ENCODE data around the gene ABHD6. TPM values are rescaled to one million over a fixed set of nuclear protein-coding genes. Genes with fewer than 3 reads are reported as not detected.

Gene ABHD6
- total RNA-seq, 1 donor from 2014 or later: 7.4 TPM

DNA sequence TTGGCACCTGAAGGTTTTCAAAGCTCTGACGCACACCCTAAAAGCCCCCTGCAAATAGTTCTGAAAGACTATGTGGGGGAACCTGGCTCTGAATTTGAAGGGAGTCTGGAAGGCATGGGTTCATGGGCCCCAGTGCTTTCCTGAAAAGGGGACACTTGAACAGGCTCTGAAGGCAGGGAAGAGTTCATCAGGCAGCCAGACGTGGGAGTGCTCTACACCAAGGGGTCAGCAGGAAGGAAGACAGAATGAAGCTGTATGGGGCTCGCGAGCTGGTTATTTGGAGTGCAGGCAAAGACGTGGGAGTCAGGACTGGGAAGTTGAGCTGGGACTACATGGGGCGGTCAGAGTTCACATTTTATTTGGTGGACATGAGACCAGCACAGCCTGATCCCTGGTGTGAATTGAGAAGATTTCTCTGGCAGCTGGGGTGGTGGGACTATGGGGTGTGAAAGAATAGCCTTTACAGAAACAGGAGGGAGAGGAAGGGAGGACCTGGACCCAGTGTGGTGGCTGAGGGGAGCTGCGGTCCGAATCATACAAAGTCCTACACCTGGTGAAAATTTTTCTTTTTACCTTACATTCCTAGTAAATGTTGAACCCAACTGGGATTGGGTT is 12.6 kb downstream of the ABHD6 start:
- Mint-ChIP-seq H3K9me3 (ENCODE audit: unreplicated experiment) (no peaks in the 10 kb centered on the region), H3K27me3 (ENCODE audit: unreplicated experiment) (no peaks in the 10 kb centered on the region), H3K27ac (ENCODE audit: unreplicated experiment) (no peak overlapping the region), H3K36me3 (ENCODE audit: unreplicated experiment) (peaks cover 2% of the 10 kb centered on the region), H3K4me3 (ENCODE audit: unreplicated experiment) (no peak overlapping the region), H3K4me1 (ENCODE audit: unreplicated experiment) (peaks cover 6% of the 10 kb centered on the region)
- DNase-seq (ENCODE audit: extremely low spot score, unreplicated experiment): no peak
- TF ChIP-seq, protein P1, sequence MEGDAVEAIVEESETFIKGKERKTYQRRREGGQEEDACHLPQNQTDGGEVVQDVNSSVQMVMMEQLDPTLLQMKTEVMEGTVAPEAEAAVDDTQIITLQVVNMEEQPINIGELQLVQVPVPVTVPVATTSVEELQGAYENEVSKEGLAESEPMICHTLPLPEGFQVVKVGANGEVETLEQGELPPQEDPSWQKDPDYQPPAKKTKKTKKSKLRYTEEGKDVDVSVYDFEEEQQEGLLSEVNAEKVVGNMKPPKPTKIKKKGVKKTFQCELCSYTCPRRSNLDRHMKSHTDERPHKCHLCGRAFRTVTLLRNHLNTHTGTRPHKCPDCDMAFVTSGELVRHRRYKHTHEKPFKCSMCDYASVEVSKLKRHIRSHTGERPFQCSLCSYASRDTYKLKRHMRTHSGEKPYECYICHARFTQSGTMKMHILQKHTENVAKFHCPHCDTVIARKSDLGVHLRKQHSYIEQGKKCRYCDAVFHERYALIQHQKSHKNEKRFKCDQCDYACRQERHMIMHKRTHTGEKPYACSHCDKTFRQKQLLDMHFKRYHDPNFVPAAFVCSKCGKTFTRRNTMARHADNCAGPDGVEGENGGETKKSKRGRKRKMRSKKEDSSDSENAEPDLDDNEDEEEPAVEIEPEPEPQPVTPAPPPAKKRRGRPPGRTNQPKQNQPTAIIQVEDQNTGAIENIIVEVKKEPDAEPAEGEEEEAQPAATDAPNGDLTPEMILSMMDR (IDR thresholded peaks at IDR 0.05): no peak

GRCh38 chr3:58251631-58252035 is 14.0 kb downstream of the ABHD6 start:
- no peak overlapping the region for H3K4me3 Mint-ChIP-seq (ENCODE audit: unreplicated experiment)
- DNase-seq (ENCODE audit: extremely low spot score, unreplicated experiment): no peak
- H3K4me1 Mint-ChIP-seq (ENCODE audit: unreplicated experiment): peaks cover 6% of the 10 kb centered on the region
- no peaks in the 10 kb centered on the region for H3K27me3 Mint-ChIP-seq (ENCODE audit: unreplicated experiment)
- H3K36me3 Mint-ChIP-seq (ENCODE audit: unreplicated experiment): peaks cover 4% of the 10 kb centered on the region
- TF ChIP-seq, protein P1 (IDR thresholded peaks at IDR 0.05): no peak
- no peak overlapping the region for H3K27ac Mint-ChIP-seq (ENCODE audit: unreplicated experiment)
- no peaks in the 10 kb centered on the region for H3K9me3 Mint-ChIP-seq (ENCODE audit: unreplicated experiment)

GRCh38 chr3:58254144-58254543 is 16.6 kb downstream of the ABHD6 start:
- Mint-ChIP-seq H3K4me3 (ENCODE audit: unreplicated experiment) (no peak overlapping the region), H3K27ac (ENCODE audit: unreplicated experiment) (no peak overlapping the region), H3K36me3 (ENCODE audit: unreplicated experiment) (peaks cover 12% of the 10 kb centered on the region), H3K4me1 (ENCODE audit: unreplicated experiment) (peaks cover 6% of the 10 kb centered on the region), H3K9me3 (ENCODE audit: unreplicated experiment) (no peaks in the 10 kb centered on the region), H3K27me3 (ENCODE audit: unreplicated experiment) (no peaks in the 10 kb centered on the region)
- no peak for DNase-seq (ENCODE audit: extremely low spot score, unreplicated experiment)
- TF ChIP-seq, protein P1 (IDR thresholded peaks at IDR 0.05): no peak

DNA sequence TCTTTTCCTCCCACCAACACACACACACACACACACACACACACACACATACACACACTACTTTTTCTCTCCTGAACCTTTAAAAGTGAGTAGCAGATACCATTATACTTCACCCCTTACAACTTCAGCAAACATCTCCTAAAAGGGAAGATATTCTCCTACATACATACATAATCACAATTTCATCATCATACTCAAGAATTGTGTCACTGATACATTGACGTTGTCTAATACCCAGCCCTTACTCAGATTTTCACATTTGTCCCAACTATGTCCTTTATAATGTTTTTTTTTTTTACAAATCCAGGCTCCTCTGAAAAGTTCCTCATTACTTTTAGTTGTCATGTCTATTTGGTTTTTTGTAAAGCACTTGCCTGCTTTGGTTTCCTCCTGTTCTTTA is 18.5 kb downstream of the ABHD6 start:
- H3K27me3 Mint-ChIP-seq (ENCODE audit: unreplicated experiment): no peaks in the 10 kb centered on the region
- no peak for DNase-seq (ENCODE audit: extremely low spot score, unreplicated experiment)
- no peak overlapping the region for H3K27ac Mint-ChIP-seq (ENCODE audit: unreplicated experiment)
- no peaks in the 10 kb centered on the region for H3K9me3 Mint-ChIP-seq (ENCODE audit: unreplicated experiment)
- TF ChIP-seq, protein P1 (IDR thresholded peaks at IDR 0.05): no peak
- peaks cover 12% of the 10 kb centered on the region for H3K36me3 Mint-ChIP-seq (ENCODE audit: unreplicated experiment)
- H3K4me1 Mint-ChIP-seq (ENCODE audit: unreplicated experiment): peaks cover 6% of the 10 kb centered on the region
- H3K4me3 Mint-ChIP-seq (ENCODE audit: unreplicated experiment): no peak overlapping the region

GRCh38 chr3:58256511-58256910 is 18.9 kb downstream of the ABHD6 start:
- Mint-ChIP-seq H3K27me3 (ENCODE audit: unreplicated experiment) (no peaks in the 10 kb centered on the region), H3K27ac (ENCODE audit: unreplicated experiment) (no peak overlapping the region), H3K4me3 (ENCODE audit: unreplicated experiment) (no peak overlapping the region), H3K36me3 (ENCODE audit: unreplicated experiment) (peaks cover 12% of the 10 kb centered on the region), H3K9me3 (ENCODE audit: unreplicated experiment) (no peaks in the 10 kb centered on the region), H3K4me1 (ENCODE audit: unreplicated experiment) (peaks cover 6% of the 10 kb centered on the region)
- DNase-seq (ENCODE audit: extremely low spot score, unreplicated experiment): no peak
- TF ChIP-seq, protein P1 (IDR thresholded peaks at IDR 0.05): no peak
